Fibroblast of mammary gland (primary cell): ENCODE results near the gene ZBTB47.

Experiments used
- DNase-seq: peaks from one replicate; pipeline ENCODE4 v3.0.0-alpha.2; 2010; ENCODE audit warnings: low read depth
- H3K4me3 ChIP-seq: 2 replicates; pipeline ENCODE4 v1.5.1; 2011; ENCODE audit warnings: low read depth, mild to moderate bottlenecking, low read length, moderate library complexity; ENCODE audit not compliant: control insufficient read depth
- TF ChIP-seq, protein P1 (sequence below): conservative IDR thresholded peaks from 2 replicates; pipeline ENCODE4 v1.5.1; 2011; ENCODE audit warnings: low read depth, low read length, inconsistent platforms; ENCODE audit not compliant: control insufficient read depth, insufficient read depth

The ZBTB47 gene

DNA sequence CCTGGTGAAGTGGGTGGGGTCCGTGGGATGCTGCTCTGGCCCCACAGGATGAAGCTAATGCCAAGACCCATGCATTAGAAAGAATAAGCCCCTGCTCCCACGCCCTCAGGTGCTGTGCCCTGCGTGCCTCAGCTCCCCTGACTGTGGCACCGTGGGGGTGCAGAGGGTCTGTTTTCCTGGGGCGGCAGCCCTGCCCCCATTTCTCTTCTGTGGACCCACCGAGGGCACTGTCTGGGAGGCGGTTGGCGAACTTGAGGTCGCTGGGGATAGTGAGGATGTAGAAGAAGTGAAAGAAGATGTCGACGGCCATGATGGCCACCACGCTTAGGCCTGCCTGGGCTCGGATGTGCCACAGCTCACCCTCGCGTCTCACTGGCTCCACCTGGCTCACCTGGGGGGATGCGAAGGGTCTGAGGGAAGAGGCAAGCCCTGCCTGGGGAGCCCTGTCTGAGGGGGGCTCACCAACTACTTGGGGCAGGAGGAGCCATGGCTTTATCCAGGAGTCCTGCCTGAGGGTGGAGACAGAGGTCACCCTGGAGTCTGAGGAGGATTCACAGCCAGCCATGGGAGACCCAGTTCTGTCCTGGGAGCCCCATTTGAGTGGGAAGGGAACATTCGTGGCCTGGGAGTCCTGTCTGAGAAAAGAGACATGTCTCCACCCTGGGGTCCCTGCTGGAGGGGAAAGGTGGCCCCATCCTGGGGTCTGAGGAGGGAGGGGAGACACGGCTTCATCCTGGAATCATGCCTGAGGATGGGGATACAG is 44.0 kb downstream of the ZBTB47 start:
- no peak for DNase-seq

DNA sequence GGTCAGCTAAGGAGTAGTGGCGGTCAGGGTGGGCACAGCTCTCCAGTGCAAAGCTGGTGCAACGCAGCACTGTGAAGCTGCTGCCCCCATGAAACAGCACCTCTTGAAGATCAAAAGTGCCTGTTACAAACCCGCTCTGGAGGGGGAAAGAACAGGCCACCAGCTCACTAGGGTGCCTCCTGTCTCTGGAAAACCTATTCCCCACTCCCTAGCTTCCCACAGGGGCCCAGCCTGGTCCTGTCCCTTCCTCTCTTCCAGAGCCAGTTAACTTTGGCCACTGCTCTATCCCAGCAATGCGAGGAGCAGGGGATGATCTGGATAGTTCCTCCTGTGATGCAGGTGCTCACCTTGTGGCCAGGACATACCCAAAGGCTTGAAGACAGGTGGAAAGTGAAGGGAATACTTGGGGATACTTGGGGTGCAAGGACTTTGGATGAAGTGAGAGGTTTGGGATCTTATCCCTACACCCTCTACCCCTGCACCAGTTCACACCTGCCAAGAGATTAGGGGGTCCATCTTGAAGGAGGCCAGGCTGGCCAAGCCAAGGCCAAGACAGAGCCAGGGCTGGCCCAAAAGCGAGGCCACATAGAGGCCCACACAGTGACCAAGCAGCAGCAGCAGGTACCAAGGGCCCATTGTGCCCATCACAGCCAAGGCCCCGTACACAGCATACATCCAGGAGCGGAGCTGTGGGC is 44.9 kb downstream of the ZBTB47 start:
- TF ChIP-seq, protein P1, sequence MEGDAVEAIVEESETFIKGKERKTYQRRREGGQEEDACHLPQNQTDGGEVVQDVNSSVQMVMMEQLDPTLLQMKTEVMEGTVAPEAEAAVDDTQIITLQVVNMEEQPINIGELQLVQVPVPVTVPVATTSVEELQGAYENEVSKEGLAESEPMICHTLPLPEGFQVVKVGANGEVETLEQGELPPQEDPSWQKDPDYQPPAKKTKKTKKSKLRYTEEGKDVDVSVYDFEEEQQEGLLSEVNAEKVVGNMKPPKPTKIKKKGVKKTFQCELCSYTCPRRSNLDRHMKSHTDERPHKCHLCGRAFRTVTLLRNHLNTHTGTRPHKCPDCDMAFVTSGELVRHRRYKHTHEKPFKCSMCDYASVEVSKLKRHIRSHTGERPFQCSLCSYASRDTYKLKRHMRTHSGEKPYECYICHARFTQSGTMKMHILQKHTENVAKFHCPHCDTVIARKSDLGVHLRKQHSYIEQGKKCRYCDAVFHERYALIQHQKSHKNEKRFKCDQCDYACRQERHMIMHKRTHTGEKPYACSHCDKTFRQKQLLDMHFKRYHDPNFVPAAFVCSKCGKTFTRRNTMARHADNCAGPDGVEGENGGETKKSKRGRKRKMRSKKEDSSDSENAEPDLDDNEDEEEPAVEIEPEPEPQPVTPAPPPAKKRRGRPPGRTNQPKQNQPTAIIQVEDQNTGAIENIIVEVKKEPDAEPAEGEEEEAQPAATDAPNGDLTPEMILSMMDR: no peak
- no peak for DNase-seq
- no peak overlapping the region for H3K4me3 ChIP-seq

More for the DNA sequence above, 44.0 kb downstream of the ZBTB47 start:
- no peak overlapping the region for H3K4me3 ChIP-seq
- TF ChIP-seq, protein P1: no peak

DNA sequence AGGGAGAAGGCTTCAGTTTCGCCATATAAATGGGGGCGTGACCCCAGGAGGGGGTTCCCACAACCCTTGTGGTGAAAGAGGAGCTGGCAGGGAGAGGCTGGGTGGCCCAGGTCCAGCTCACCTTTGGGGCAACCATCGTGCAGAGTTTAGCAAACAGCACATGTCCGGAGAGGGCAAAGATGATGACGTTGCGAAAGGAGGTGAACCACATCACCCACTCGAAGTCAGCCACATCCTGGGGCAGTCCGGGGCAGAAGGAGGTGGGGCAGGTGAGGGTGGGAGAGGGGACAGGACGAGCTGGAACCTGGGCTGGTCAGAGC is 45.4 kb downstream of the ZBTB47 start:
- DNase-seq: no peak
- TF ChIP-seq, protein P1: no peak

DNA sequence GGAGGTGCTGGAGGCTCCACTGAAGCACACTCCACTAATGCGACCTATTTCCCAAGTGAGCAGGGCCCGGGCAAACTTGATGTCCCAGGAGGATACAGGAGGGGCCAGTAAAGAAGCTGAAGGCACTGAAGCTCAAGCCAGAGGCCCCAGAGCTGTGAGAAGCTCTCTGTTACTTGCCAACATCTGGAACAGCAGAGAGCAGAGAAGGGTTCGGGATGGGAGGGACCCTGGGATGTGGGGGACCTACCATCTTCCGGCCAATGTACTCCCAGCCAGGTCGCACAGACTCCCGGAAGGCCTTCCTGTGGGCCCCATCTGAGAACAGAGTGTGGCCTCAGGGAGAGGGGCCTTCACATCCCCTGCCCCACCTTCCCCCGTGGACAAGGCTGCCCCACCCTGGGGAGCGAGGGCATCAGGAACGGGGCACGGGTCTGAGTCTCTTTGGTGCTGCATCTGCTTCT is 46.0 kb downstream of the ZBTB47 start:
- no peak overlapping the region for H3K4me3 ChIP-seq
- TF ChIP-seq, protein P1: no peak
- DNase-seq: no peak

More for the DNA sequence above, 45.4 kb downstream of the ZBTB47 start:
- no peak overlapping the region for H3K4me3 ChIP-seq

DNA sequence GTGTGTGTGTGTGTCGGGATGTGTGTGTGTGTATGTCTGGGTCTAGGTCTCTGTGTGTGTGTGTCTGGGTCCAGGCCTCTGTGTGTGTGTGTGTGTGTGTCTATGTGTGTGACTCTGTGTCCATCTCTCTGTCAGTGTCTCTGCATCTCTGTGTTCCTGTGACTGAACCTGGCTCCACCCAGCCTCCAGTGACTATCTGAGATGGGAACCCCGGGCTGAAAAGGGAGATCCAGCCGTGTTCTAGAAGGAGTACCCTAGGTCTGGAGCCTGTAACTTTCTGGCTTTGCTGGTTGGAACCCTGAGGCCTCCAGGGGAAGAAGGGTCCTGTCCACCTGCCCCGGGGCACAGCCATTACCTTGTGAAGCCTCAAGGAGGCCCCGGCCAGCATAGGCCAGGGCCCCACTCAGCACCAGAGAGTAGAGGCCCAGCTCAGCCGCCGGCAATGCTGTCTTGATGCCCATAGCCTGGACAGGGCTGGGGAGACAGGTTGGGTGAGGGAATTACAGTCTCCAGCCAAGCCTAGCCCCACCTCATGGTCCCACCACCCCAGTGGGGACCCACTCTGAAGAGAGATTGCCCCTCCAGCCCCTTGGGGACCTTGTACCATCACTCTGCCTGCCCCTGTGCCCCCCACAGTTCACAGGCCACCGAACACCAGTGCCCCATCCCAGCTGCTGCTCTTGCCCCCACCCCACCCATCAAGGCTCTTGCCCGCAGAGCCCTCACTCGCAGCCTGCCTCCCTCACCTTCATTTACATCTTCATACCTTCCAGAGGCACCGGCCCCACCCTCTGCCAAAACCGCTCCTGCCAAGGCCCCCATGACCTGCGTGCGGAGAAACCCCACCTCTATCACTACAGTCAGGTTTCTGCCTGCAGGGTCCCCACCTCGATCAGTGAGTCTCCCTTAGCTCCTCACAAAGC is 47.1 kb downstream of the ZBTB47 start:
- TF ChIP-seq, protein P1: no peak
- no peak overlapping the region for H3K4me3 ChIP-seq
- DNase-seq: no peak

DNA sequence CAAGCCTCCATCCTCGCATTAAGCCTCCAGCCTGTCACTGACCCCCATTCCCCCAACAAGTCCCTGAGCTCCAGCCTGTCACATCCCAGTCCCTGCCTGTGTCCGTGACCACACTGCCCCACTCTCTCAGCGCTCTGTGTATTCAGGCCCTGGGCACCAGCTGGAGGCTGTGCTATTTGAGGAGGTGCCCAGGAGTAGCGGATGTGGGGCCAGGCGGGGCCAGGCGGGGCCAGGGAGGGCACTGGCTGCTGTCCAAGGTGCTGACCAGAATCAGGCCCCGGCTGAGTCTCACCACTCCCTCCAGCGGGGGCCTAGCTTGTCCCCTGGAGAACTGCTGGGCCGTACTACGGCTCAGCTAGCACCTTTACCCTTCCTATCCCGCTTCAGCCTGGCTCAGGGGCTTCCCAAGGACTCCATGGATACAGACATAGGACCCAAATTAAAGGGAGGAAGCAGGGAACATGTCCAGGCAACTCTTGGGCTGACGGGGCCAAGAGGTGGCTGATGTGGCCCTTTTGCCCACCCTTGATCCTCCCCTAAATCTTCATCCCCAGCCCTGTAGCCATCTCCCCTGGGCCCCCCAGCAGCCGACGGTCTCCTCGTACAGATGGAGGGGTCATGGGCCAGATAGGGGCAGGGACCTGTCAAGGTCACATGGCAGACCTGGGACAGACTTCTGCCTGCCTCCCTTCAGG is 48.0 kb downstream of the ZBTB47 start:
- DNase-seq: no peak
- TF ChIP-seq, protein P1: no peak
- no peak overlapping the region for H3K4me3 ChIP-seq
